H9 (cell line): ENCODE results near the gene SUGT1. TPM values are rescaled to one million over a fixed set of nuclear protein-coding genes. Genes with fewer than 3 reads are reported as not detected.

ENCODE experiments used
- DNase-seq: peaks from one replicate; pipeline ENCODE4 v3.0.0-alpha.2; 2017
- H2AFZ ChIP-seq: one replicate; pipeline ENCODE4 v1.6.1; 2013; ENCODE audit warnings: mild to moderate bottlenecking, low read length, control low read depth, moderate library complexity
- H2AK5ac ChIP-seq: 2 replicates; pipeline ENCODE4 v1.6.1; 2013; ENCODE audit warnings: low read length, control low read depth, mixed read lengths; ENCODE audit not compliant: insufficient read length
- H2BK120ac ChIP-seq: one replicate; pipeline ENCODE4 v1.6.1; 2013; ENCODE audit warnings: low read depth, mild to moderate bottlenecking, low read length, control low read depth, inconsistent platforms; ENCODE audit not compliant: poor library complexity, severe bottlenecking
- H2BK12ac ChIP-seq: 2 replicates; pipeline ENCODE4 v1.6.1; 2013; ENCODE audit warnings: low read length, control low read depth, mixed read lengths, low read depth; ENCODE audit not compliant: insufficient read length
- H2BK15ac ChIP-seq: 2 replicates; pipeline ENCODE4 v1.6.1; 2013; ENCODE audit warnings: low read depth, low read length, control low read depth
- H2BK20ac ChIP-seq: one replicate; pipeline ENCODE4 v1.6.1; 2013; ENCODE audit warnings: low read depth, mild to moderate bottlenecking, low read length, control low read depth, inconsistent platforms; ENCODE audit not compliant: poor library complexity, severe bottlenecking
- H2BK5ac ChIP-seq: 2 replicates; pipeline ENCODE4 v1.6.1; 2013; ENCODE audit warnings: low read length, control low read depth, mixed read lengths; ENCODE audit not compliant: insufficient read length
- H3K14ac ChIP-seq: 2 replicates; pipeline ENCODE4 v1.6.1; 2013; ENCODE audit warnings: low read length, control low read depth; ENCODE audit not compliant: insufficient read depth
- H3K18ac ChIP-seq: 2 replicates; pipeline ENCODE4 v1.6.1; 2013; ENCODE audit warnings: low read depth, mild to moderate bottlenecking, mixed read lengths, low read length, control low read depth; ENCODE audit not compliant: insufficient read length
- H3K23ac ChIP-seq: 2 replicates; pipeline ENCODE4 v1.6.1; 2013; ENCODE audit warnings: low read length, control low read depth, mixed read lengths, low read depth; ENCODE audit not compliant: insufficient read length
- H3K23me2 ChIP-seq: 2 replicates; pipeline ENCODE4 v1.6.1; 2013; ENCODE audit warnings: low read depth, mild to moderate bottlenecking, mixed read lengths, low read length, control low read depth; ENCODE audit not compliant: insufficient read length, poor library complexity, severe bottlenecking
- H3K27ac ChIP-seq: 2 replicates; pipeline ENCODE4 v1.5.1; 2013; ENCODE audit warnings: low read length, control low read depth, mixed read lengths, low read depth; ENCODE audit not compliant: insufficient read length
- H3K27me3 ChIP-seq: 2 replicates; pipeline ENCODE4 v1.6.1; 2013; ENCODE audit warnings: low read length, control low read depth, inconsistent platforms; ENCODE audit not compliant: insufficient read depth
- H3K4ac ChIP-seq: 2 replicates; pipeline ENCODE4 v1.6.1; 2013; ENCODE audit warnings: low read depth, mild to moderate bottlenecking, control low read depth, inconsistent platforms, low read length, moderate library complexity
- H3K4me1 ChIP-seq: 2 replicates; pipeline ENCODE4 v1.6.1; 2013; ENCODE audit warnings: low read length, control low read depth, inconsistent platforms; ENCODE audit not compliant: insufficient read depth
- H3K4me2 ChIP-seq: 2 replicates; pipeline ENCODE4 v1.6.1; 2013; ENCODE audit warnings: low read length, control low read depth, mixed read lengths; ENCODE audit not compliant: insufficient read length, insufficient read depth
- H3K56ac ChIP-seq: 2 replicates; pipeline ENCODE4 v1.6.1; 2013; ENCODE audit warnings: low read depth, mild to moderate bottlenecking, mixed read lengths, low read length, control low read depth; ENCODE audit not compliant: insufficient read length
- H3K79me1 ChIP-seq: 2 replicates; pipeline ENCODE4 v1.6.1; 2013; ENCODE audit warnings: low read depth, mild to moderate bottlenecking, moderate library complexity, low read length, control low read depth, inconsistent platforms; ENCODE audit not compliant: insufficient read depth, poor library complexity, severe bottlenecking
- H3K79me2 ChIP-seq: 2 replicates; pipeline ENCODE4 v1.6.1; 2013; ENCODE audit warnings: low read length, control low read depth, inconsistent platforms; ENCODE audit not compliant: insufficient read depth
- H3K9ac ChIP-seq: 2 replicates; pipeline ENCODE4 v1.6.1; 2013; ENCODE audit warnings: low read length, control low read depth, mixed read lengths; ENCODE audit not compliant: insufficient read length; ENCODE audit errors: extremely low read depth
- H3K9me3 ChIP-seq: one replicate; pipeline ENCODE4 v1.6.1; 2013; ENCODE audit warnings: low read depth, low read length, inconsistent platforms; ENCODE audit not compliant: control insufficient read depth
- H3T11ph ChIP-seq: one replicate; pipeline ENCODE4 v1.6.1; 2013; ENCODE audit warnings: mild to moderate bottlenecking, low read length, control low read depth, inconsistent platforms
- H4K20me1 ChIP-seq: one replicate; pipeline ENCODE4 v1.6.1; 2013; ENCODE audit not compliant: control insufficient read depth, insufficient read length, insufficient read depth
- H4K5ac ChIP-seq: 2 replicates; pipeline ENCODE4 v1.6.1; 2013; ENCODE audit warnings: low read depth, mild to moderate bottlenecking, mixed read lengths, low read length, control low read depth; ENCODE audit not compliant: insufficient read length
- H4K8ac ChIP-seq: replicated peaks from 2 replicates; pipeline ENCODE4 v1.6.1; 2013; ENCODE audit warnings: low read length, control low read depth, mixed read lengths, low read depth; ENCODE audit not compliant: insufficient read length
- H4K91ac ChIP-seq: 2 replicates; pipeline ENCODE4 v1.6.1; 2013; ENCODE audit warnings: low read depth, mild to moderate bottlenecking, moderate library complexity, mixed read lengths, low read length, control low read depth; ENCODE audit not compliant: insufficient read length
- H3K27ac Mint-ChIP-seq, 3 experiments: 2 replicates in 2 of 3; 3 replicates in 1 of 3; pipeline ENCODE4 v1.8.0; 2020 to 2021; ENCODE audit warnings: mixed read lengths in 3 of 3, mild to moderate bottlenecking in 1 of 3, moderate library complexity in 1 of 3
- H3K27me3 Mint-ChIP-seq: 2 replicates; pipeline ENCODE4 v1.8.0; 2021; ENCODE audit warnings: low read depth, mild to moderate bottlenecking, moderate library complexity, mixed read lengths
- H3K36me3 Mint-ChIP-seq, 3 experiments: 2 replicates in 2 of 3; 3 replicates in 1 of 3; pipeline ENCODE4 v1.8.0; 2020 to 2021; ENCODE audit warnings: low read depth in 3 of 3, mixed read lengths in 3 of 3; ENCODE audit not compliant: insufficient read depth in 1 of 3
- H3K4me1 Mint-ChIP-seq, 2 experiments: 2 replicates each; pipeline ENCODE4 v1.8.0; 2020; ENCODE audit warnings: mixed read lengths in 2 of 2
- H3K4me3 Mint-ChIP-seq, 2 experiments: 2 replicates in 1 of 2; 3 replicates in 1 of 2; pipeline ENCODE4 v1.8.0; 2020 to 2021; ENCODE audit warnings: mild to moderate bottlenecking in 2 of 2, mixed read lengths in 2 of 2, moderate library complexity in 1 of 2
- H3K9me3 Mint-ChIP-seq, 2 experiments: 2 replicates in 1 of 2; 3 replicates in 1 of 2; pipeline ENCODE4 v1.8.0; 2020; ENCODE audit warnings: mild to moderate bottlenecking in 2 of 2, mixed read lengths in 2 of 2, moderate library complexity in 1 of 2
- CTCF ChIP-seq: fragments of 200-600 bp; sonication (generic); conservative IDR thresholded peaks from 3 replicates; pipeline ENCODE4 v1.8.0; 2021; ENCODE audit warnings: antibody characterized with exemption, mild to moderate bottlenecking
- WGBS: extraction: QIAGEN DNeasy Blood & Tissue Kit; methylation state at CpG from one replicate; pipeline ENCODE4 v1.1.7; 2013; ENCODE audit warnings: missing lambda C conversion rate, low lambda C conversion rate, mixed read lengths; ENCODE audit not compliant: insufficient read length; ENCODE audit errors: extremely low coverage; 5-methylcytosine and 5-hydroxymethylcytosine counted together
- total RNA-seq: library from RNA; stranded (reverse); gene quantifications from 2 replicates; pipeline ENCODE4 v1.2.1, GENCODE V29; 2021

Gene SUGT1
- total RNA-seq, 1 experiment from 2014 or later, result 99.6 TPM

- no peak overlapping the region for H3K27ac Mint-ChIP-seq
- no CpG with 5 or more reads among the region's 3 CpGs for WGBS
- peaks cover 8% of the 10 kb centered on the region for H3K27me3 Mint-ChIP-seq
Measured at GRCh38 chr13:52743988-52744387, 91.4 kb downstream of the SUGT1 start.

More at GRCh38 chr13:52743988-52744387, 91.4 kb downstream of the SUGT1 start:
- no peak overlapping the region for H2BK15ac ChIP-seq
- H2BK120ac ChIP-seq, result no peak overlapping the region
- peaks cover 5% of the 10 kb centered on the region for H3K23me2 ChIP-seq
- H3K9ac ChIP-seq, result no peak overlapping the region
- no peaks in the 10 kb centered on the region for H3K9me3 ChIP-seq
- H3K23ac ChIP-seq, result no peak overlapping the region
- Mint-ChIP-seq H3K4me3 (no peak overlapping the region), H3K4me1 (peaks cover 17 to 20% of the 10 kb centered on the region in 2 experiments), H3K9me3 (peaks cover 9 to 15% of the 10 kb centered on the region in 2 experiments; a peak in 4 of 5 replicates), H3K36me3 (peaks cover 0 to 23% (median 15%) of the 10 kb centered on the region in 3 experiments; a peak in 5 of 7 replicates)
- no peak overlapping the region for H3K27ac ChIP-seq
- H2BK12ac ChIP-seq, result no peak overlapping the region
- H3K27me3 ChIP-seq, result no peaks in the 10 kb centered on the region
- no peaks in the 10 kb centered on the region for H4K20me1 ChIP-seq
- H2BK5ac ChIP-seq, result no peak overlapping the region
- no peak overlapping the region for H4K91ac ChIP-seq
- H3K56ac ChIP-seq, result no peak overlapping the region
- H3K4ac ChIP-seq, result no peak overlapping the region
- H3K18ac ChIP-seq, result no peak overlapping the region
- no peaks in the 10 kb centered on the region for H3K79me2 ChIP-seq
- H4K5ac ChIP-seq, result no peak overlapping the region
- H3K4me2 ChIP-seq, result no peak overlapping the region
- H2BK20ac ChIP-seq, result no peak overlapping the region
- TF ChIP-seq CTCF, result 0 out of 3 replicates have a peak, but pooled peaks have one; percentile 15
- DNase-seq, result no peak
- H3K14ac ChIP-seq, result no peak overlapping the region
- no peaks in the 10 kb centered on the region for H3K79me1 ChIP-seq
- no peak overlapping the region for H2AK5ac ChIP-seq
- H2AFZ ChIP-seq, result no peak overlapping the region
- no peaks in the 10 kb centered on the region; the same call in 1 of the 2 replicates for H3K4me1 ChIP-seq
- no peak overlapping the region for H3T11ph ChIP-seq
- H4K8ac ChIP-seq, result no peak overlapping the region
